ENCODE results near the gene NOP9. TPM values are rescaled to one million over a fixed set of nuclear protein-coding genes. Genes with fewer than 3 reads are reported as not detected.

Gene NOP9
- total RNA-seq, 1 experiment from 2014 or later = 35.1 TPM

DNA sequence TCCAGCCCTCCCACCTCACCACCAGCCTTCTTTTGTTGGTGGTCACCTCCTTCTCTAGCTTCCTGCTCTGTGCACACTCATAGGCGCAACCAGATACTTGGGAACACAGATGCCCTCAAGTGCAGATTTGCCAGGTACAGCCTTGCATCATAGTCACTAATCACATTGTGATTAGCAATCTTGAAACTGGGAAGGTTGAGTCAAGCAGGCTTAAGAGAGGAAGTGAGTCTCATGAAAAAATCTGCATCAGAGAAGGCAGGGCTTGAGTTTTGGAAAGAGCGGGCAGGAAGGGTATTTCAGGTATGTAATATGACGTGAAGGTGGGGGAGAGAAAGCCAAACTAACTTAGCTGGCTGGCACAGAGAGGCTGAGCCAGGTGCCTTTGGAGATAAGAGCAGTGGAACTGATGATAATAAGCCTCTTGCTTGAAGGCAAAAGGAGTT, 25.5 kb upstream of the NOP9 start:
- Histone ChIP-seq H3K4me3 (ENCODE audit: low read depth, low read length) (no peak overlapping the region), H3K27me3 (replicated peaks; ENCODE audit: control insufficient read depth, insufficient read depth, low read length) (no peaks in the 10 kb centered on the region), H3K36me3 (ENCODE audit: control insufficient read depth, insufficient read depth, low read length) (no peaks in the 10 kb centered on the region), H3K9me3 (no peaks in the 10 kb centered on the region), H3K4me1 (peaks cover 5% of the 10 kb centered on the region)
- Mint-ChIP-seq H3K27me3 (ENCODE audit: insufficient read depth, unreplicated experiment) (no peaks in the 10 kb centered on the region), H3K4me1 (ENCODE audit: low read depth, unreplicated experiment) (peaks cover 11% of the 10 kb centered on the region), H3K36me3 (ENCODE audit: insufficient read depth, unreplicated experiment) (no peaks in the 10 kb centered on the region), H3K4me3 (ENCODE audit: unreplicated experiment) (no peak overlapping the region), H3K9me3 (ENCODE audit: unreplicated experiment) (no peaks in the 10 kb centered on the region), H3K27ac (ENCODE audit: unreplicated experiment) (no peak overlapping the region)
- BruUV-seq (replicated peaks) = no TSS peak
- TF ChIP-seq, protein P1, sequence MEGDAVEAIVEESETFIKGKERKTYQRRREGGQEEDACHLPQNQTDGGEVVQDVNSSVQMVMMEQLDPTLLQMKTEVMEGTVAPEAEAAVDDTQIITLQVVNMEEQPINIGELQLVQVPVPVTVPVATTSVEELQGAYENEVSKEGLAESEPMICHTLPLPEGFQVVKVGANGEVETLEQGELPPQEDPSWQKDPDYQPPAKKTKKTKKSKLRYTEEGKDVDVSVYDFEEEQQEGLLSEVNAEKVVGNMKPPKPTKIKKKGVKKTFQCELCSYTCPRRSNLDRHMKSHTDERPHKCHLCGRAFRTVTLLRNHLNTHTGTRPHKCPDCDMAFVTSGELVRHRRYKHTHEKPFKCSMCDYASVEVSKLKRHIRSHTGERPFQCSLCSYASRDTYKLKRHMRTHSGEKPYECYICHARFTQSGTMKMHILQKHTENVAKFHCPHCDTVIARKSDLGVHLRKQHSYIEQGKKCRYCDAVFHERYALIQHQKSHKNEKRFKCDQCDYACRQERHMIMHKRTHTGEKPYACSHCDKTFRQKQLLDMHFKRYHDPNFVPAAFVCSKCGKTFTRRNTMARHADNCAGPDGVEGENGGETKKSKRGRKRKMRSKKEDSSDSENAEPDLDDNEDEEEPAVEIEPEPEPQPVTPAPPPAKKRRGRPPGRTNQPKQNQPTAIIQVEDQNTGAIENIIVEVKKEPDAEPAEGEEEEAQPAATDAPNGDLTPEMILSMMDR (IDR thresholded peaks at IDR 0.05; ENCODE audit: insufficient read depth in 1 of 2, low read depth in 1 of 2, low read length in 1 of 2, severe bottlenecking in 1 of 2, unreplicated experiment in 1 of 2) = no peak
- POLR2A ChIA-PET = no interaction called here
- no peak for DNase-seq
- intact Hi-C loops (cut with micrococcal nuclease; ENCODE audit: unreplicated experiment) = no loop called here
- CTCF ChIA-PET = interaction anchor here (0.7 kb wide), 1 partner anchor 85 kb away, joined by 9 read pairs; no protein-coding TSS in a partner anchor

DNA sequence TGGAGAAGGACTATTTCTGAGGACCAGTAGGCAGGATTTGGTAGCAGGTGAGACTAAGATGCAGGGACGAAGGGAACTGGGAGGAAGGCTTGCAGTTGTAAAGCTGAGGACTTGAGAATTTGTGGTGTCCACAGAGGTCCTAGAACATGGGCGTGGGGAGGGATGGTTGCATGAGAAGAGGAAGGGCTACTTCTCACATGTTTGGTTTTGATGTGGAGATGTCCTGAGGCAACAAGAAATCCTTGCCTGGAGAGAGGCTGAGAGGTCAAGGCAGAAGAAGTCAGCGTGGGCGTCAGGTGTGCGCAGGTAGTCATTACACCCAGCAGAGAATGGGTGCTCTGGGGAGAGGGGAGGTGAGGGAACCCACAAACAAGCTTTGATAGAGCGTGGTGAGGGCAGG, 22.6 kb upstream of the NOP9 start:
- Mint-ChIP-seq H3K27me3 (ENCODE audit: insufficient read depth, unreplicated experiment) (no peaks in the 10 kb centered on the region), H3K4me1 (ENCODE audit: low read depth, unreplicated experiment) (peaks cover 6% of the 10 kb centered on the region), H3K4me3 (ENCODE audit: unreplicated experiment) (no peak overlapping the region), H3K27ac (ENCODE audit: unreplicated experiment) (no peak overlapping the region), H3K9me3 (ENCODE audit: unreplicated experiment) (no peaks in the 10 kb centered on the region), H3K36me3 (ENCODE audit: insufficient read depth, unreplicated experiment) (no peaks in the 10 kb centered on the region)
- intact Hi-C loops (cut with micrococcal nuclease; ENCODE audit: unreplicated experiment) = no loop called here
- Histone ChIP-seq H3K27me3 (replicated peaks; ENCODE audit: control insufficient read depth, insufficient read depth, low read length) (no peaks in the 10 kb centered on the region), H3K4me1 (peaks cover 2% of the 10 kb centered on the region), H3K4me3 (ENCODE audit: low read depth, low read length) (no peak overlapping the region), H3K36me3 (ENCODE audit: control insufficient read depth, insufficient read depth, low read length) (no peaks in the 10 kb centered on the region), H3K9me3 (no peaks in the 10 kb centered on the region)
- TF ChIP-seq, protein P1 (IDR thresholded peaks at IDR 0.05; ENCODE audit: insufficient read depth in 1 of 2, low read depth in 1 of 2, low read length in 1 of 2, severe bottlenecking in 1 of 2, unreplicated experiment in 1 of 2) = no peak
- no TSS peak for BruUV-seq (replicated peaks)
- ChIA-PET CTCF (no interaction called here), POLR2A (no interaction called here)
- DNase-seq = no peak

DNA sequence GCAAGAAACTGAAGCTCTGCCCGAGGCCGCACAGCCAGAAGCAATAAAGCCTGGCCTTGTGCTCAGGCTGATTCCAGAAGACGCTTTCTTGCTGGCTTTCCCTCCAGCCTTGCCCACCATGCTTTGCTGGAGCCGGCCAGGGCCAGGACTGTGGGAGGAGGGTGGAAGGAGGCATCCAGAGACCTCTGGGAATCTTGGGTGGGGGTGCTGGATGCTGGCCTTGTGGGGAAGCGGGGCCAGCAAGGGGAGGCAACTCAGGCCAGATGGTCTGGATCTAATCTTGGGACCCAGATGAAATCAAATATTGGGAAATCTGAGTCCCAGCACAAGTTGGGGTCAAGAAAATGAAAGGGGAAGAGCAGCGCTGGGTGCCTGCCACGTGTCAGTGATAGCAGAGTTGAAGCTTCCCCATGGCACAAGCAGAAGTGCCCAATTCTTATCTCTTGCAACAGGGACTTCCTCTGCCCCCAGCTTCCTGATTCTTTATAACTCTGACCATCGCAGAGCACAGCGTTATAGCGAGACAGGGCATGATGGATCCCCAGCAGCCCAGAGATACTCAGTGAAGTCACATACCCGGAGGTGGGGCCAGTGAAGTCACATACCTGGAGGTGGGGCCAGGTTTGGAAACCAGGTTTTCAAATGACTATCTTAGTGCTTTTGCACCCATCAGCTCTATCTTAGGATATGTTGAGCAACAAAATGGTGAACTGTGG, 21.9 kb upstream of the NOP9 start:
- CTCF ChIA-PET = no interaction called here
- H3K27ac Mint-ChIP-seq (ENCODE audit: unreplicated experiment) = no peak overlapping the region
- POLR2A ChIA-PET = no interaction called here
- no TSS peak for BruUV-seq (replicated peaks)
- H3K4me3 Mint-ChIP-seq (ENCODE audit: unreplicated experiment) = no peak overlapping the region
- TF ChIP-seq, protein P1 (IDR thresholded peaks at IDR 0.05; ENCODE audit: insufficient read depth in 1 of 2, low read depth in 1 of 2, low read length in 1 of 2, severe bottlenecking in 1 of 2, unreplicated experiment in 1 of 2) = no peak
- H3K9me3 Mint-ChIP-seq (ENCODE audit: unreplicated experiment) = no peaks in the 10 kb centered on the region
- H3K9me3 ChIP-seq = no peaks in the 10 kb centered on the region
- H3K4me1 ChIP-seq = no peaks in the 10 kb centered on the region; the same call in 1 of the 2 replicates
- DNase-seq = no peak
- no peaks in the 10 kb centered on the region for H3K27me3 Mint-ChIP-seq (ENCODE audit: insufficient read depth, unreplicated experiment)
- no peaks in the 10 kb centered on the region for H3K27me3 ChIP-seq (replicated peaks; ENCODE audit: control insufficient read depth, insufficient read depth, low read length)
- no peaks in the 10 kb centered on the region for H3K4me1 Mint-ChIP-seq (ENCODE audit: low read depth, unreplicated experiment)
- no peaks in the 10 kb centered on the region for H3K36me3 ChIP-seq (ENCODE audit: control insufficient read depth, insufficient read depth, low read length)
- no peak overlapping the region for H3K4me3 ChIP-seq (ENCODE audit: low read depth, low read length)
- intact Hi-C loops (cut with micrococcal nuclease; ENCODE audit: unreplicated experiment) = no loop called here
- no peaks in the 10 kb centered on the region for H3K36me3 Mint-ChIP-seq (ENCODE audit: insufficient read depth, unreplicated experiment)
